Right atrium auricular region (tissue), 2 donors: ENCODE data around the gene ZNF439. TPM values are rescaled to one million over a fixed set of nuclear protein-coding genes. Genes with fewer than 3 reads are reported as not detected.
"Not testable (repeated sequence)": the region's sequence is repeated elsewhere in the genome, so short reads cannot be mapped to it uniquely, and the experiment has no call there.

Experiments used
- DNase-seq: peaks from one replicate; pipeline ENCODE4 v3.0.0-alpha.2; 2019; ENCODE audit warnings: low spot score
- H3K27ac ChIP-seq, 2 donors: fragments of 200-600 bp; sonication (generic); 1 replicate in 1 of 2; 2 replicates in 1 of 2; pipeline ENCODE4 v1.5.1; 2016 to 2019
- H3K27me3 ChIP-seq, 2 donors: fragments of 200-600 bp; sonication (generic); one replicate each; pipeline versions ENCODE4 v1.5.1 to v1.6.0; 2017 to 2019
- H3K36me3 ChIP-seq: fragments of 200-600 bp; sonication (generic); one replicate; pipeline ENCODE4 v1.5.1; 2016
- H3K4me1 ChIP-seq, 2 donors: fragments of 200-600 bp; sonication (generic); one replicate each; pipeline versions ENCODE4 v1.5.1 to v1.6.0; 2017 to 2019
- H3K4me3 ChIP-seq, 2 donors: fragments of 200-600 bp; sonication (generic); 1 replicate in 1 of 2; 2 replicates in 1 of 2; pipeline ENCODE4 v1.5.1; 2017 to 2019; ENCODE audit warnings: mild to moderate bottlenecking in 1 of 2, moderate library complexity in 1 of 2
- H3K9me3 ChIP-seq, 2 donors: fragments of 200-600 bp; sonication (generic); one replicate each; pipeline ENCODE4 v1.5.1; 2019
- total RNA-seq, 2 donors: library from RNA; depleted of rRNA; stranded (reverse); fragments of >200 nt; gene quantifications; one replicate each; pipeline ENCODE4 v1.1.0, GENCODE V29; 2016
- TF ChIP-seq, protein P1 (sequence below), 2 donors: fragments of 200-600 bp; sonication (generic); IDR thresholded peaks; one replicate each; pipeline ENCODE4 v1.5.1; 2019; ENCODE audit warnings: antibody characterized with exemption in 2 of 2

Gene ZNF439
- total RNA-seq, 2 donors from 2014 or later, result 2.6 to 4.6 TPM

DNA sequence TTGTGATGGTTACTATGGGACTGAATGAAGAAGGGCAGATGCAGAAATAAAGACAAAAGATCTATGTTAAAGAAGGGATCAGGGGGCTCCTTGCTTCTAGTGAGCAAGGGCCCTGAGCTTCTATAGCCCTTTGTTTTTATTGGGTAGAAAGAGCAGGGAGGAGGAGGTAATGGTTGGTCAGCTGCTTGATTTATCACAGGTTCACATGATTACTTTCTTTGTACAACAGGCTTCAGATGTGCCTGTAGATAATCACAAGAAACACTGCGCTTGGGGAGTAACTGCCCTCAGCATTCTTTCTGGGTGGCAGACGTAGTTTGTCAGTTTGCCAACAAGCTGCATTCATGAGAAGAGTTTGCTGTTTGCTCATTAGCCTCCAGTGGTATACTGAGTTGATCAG lies 4.8 kb upstream of the ZNF439 start:
- TF ChIP-seq, protein P1, sequence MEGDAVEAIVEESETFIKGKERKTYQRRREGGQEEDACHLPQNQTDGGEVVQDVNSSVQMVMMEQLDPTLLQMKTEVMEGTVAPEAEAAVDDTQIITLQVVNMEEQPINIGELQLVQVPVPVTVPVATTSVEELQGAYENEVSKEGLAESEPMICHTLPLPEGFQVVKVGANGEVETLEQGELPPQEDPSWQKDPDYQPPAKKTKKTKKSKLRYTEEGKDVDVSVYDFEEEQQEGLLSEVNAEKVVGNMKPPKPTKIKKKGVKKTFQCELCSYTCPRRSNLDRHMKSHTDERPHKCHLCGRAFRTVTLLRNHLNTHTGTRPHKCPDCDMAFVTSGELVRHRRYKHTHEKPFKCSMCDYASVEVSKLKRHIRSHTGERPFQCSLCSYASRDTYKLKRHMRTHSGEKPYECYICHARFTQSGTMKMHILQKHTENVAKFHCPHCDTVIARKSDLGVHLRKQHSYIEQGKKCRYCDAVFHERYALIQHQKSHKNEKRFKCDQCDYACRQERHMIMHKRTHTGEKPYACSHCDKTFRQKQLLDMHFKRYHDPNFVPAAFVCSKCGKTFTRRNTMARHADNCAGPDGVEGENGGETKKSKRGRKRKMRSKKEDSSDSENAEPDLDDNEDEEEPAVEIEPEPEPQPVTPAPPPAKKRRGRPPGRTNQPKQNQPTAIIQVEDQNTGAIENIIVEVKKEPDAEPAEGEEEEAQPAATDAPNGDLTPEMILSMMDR (IDR thresholded peaks at IDR 0.05), result no peak
- no peaks in the 10 kb centered on the region for H3K36me3 ChIP-seq
- no peak overlapping the region for H3K4me3 ChIP-seq
- H3K27me3 ChIP-seq, result no peaks in the 10 kb centered on the region
- H3K9me3 ChIP-seq, result no peaks in the 10 kb centered on the region
- no peak for DNase-seq
- H3K27ac ChIP-seq, result no peak overlapping the region
- peaks cover 0 to 4% of the 10 kb centered on the region in 2 donors for H3K4me1 ChIP-seq

DNA sequence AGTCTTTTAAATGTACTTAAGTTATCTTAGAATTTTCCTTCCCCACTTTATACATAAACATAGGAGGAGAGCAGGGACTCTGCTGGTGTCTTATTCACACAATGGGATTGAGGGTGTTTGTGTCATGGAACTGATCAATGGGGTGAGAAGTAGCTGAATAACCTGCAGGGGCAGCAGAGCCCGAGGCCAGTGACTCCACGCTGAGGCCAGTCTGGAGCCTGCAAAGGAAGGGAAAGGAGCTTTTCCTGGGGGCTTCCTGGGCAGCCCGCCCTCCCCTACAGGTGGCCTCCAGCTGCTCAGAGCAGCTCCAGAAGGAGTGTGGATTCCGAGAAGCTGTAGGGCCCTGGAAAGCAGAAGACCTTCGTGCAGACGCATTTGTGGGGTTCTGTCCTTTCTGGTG lies 911 bp upstream of the ZNF439 start:
- H3K4me3 ChIP-seq, H3K9me3 ChIP-seq, H3K27me3 ChIP-seq, H3K36me3 ChIP-seq, H3K27ac ChIP-seq, DNase-seq: not testable (repeated sequence)
- peaks cover 0 to 13% of the 10 kb centered on the region in 2 donors for H3K4me1 ChIP-seq

DNA sequence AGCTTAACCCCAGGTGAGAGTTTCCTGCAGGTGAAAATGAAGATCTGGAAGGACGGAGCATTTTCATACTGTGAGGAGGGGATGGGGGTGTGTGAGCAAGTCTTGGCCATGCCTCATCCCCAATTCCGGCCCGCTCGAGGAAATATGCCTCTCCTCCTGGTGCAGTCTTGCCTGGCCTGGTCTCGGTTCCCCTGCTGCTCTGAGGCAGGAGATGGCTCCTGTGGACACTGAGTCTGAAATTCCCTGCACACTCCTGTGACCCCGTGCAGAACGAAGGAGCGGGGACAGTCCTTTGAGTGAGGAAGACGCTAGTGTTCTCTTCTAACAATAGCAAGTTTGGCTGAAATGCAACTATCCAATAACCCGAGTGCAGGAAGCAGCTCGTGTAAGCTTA lies 329 bp upstream of the ZNF439 start:
- no peak for DNase-seq
- Histone ChIP-seq H3K4me1 (peaks cover 0 to 13% of the 10 kb centered on the region in 2 donors), H3K27ac (peak overlapping the region in 1 of 2 donors; percentile 18), H3K27me3 (no peaks in the 10 kb centered on the region), H3K36me3 (no peaks in the 10 kb centered on the region), H3K9me3 (no peaks in the 10 kb centered on the region), H3K4me3 (peak overlapping the region; percentile 50 to 71)
- TF ChIP-seq, protein P1 (IDR thresholded peaks at IDR 0.05), result no peak

DNA sequence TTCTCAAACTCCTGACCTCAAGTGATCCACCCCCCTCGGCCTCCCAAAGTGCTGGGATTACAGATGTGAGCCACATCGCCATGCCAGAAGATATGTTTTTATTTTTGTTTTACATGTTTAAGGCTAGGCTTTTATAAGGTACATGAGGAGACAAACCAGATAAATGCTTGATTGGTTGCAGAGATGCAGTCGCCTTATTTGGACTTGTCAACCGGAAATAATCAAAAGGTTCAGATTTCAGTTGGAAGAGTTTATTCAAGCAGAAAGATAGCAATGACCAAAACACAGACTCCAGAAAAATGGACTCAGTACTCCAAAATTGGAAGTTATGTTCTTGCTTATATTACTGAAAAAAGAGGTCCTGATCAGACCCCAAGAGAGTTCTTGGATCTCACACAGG lies 1.8 kb downstream of the ZNF439 start:
- not testable (repeated sequence) for H3K36me3 ChIP-seq, H3K9me3 ChIP-seq, H3K27me3 ChIP-seq, H3K4me3 ChIP-seq, H3K27ac ChIP-seq, DNase-seq
- H3K4me1 ChIP-seq, result peaks cover 0 to 13% of the 10 kb centered on the region in 2 donors

DNA sequence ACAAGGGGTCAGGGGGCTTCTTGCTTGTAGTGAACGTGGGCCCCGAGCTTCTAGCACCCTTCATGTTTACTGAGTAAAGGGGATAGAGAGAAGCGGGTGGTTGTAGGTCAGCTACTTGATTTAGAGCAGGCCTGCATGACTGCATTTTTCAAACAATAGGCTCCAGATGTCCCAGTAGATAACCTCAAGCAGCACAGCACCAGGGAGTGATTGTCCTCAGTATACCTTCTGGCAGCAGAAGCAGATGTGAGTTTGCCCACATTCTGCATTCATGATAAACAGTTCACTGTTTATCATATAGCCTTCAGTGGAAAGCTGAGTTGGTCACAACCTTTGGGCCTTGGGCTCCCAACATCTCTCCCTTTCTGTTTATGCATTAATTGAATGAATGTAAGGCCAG lies 4.8 kb downstream of the ZNF439 start:
- Histone ChIP-seq H3K27me3 (no peaks in the 10 kb centered on the region), H3K9me3 (no peaks in the 10 kb centered on the region), H3K36me3 (no peaks in the 10 kb centered on the region), H3K4me1 (peaks cover 0 to 9% of the 10 kb centered on the region in 2 donors), H3K27ac (no peak overlapping the region), H3K4me3 (no peak overlapping the region)
- TF ChIP-seq, protein P1 (IDR thresholded peaks at IDR 0.05), result no peak
- DNase-seq, result no peak

DNA sequence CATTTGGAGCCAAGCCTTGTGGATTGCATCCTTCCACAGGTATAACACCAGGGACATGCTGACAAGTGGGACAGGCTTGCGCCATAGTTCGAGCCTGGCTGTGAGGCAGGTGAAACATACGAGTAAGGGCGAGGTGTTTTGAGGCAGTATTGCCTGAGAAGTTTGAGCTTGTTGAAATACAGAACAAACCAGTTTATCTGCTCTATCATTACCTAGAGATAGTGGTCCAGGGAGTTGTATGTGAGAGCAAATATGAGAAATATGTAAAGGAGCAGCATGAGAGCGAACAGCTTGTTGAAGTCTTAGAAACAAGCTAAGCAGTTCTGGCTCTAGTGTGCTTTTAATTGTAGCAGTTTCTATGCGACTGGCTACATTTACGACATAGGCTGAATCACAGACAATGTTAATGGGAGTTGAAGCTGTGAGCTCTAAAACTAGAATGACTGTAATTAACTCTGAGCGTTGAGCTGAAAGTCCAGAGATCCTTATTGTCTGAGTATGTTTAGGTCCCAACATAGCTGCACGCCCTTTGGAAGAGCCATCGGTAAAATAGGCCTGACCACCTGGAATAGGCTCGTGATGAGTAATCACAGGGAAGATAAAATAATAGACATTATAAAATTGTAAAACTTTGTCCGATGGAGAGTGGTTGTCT lies 8.2 kb downstream of the ZNF439 start:
- no peak for DNase-seq
- Histone ChIP-seq H3K27ac (no peak overlapping the region), H3K27me3 (no peaks in the 10 kb centered on the region), H3K9me3 (no peaks in the 10 kb centered on the region), H3K4me3 (no peak overlapping the region), H3K4me1 (no peaks in the 10 kb centered on the region), H3K36me3 (no peaks in the 10 kb centered on the region)
- TF ChIP-seq, protein P1 (IDR thresholded peaks at IDR 0.05), result no peak

DNA sequence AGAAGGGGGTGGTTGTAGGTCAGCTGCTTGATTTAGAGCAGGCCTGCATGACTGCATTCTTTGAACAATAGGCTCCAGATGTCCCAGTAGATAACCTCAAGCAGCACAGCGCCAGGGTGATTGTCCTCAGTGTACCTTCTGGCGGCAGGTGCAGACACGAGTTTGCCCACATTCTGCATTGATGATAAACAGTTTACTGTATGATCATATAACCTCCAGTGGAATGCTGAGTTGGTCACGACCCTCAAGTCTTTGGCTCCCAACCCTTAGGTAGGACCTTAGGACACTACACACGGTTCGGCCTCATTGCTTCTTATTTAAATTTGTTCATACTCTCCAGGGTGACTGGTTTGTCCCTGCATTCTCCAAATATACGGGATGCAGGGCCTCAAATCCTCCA lies 12.2 kb downstream of the ZNF439 start:
- no peak overlapping the region for H3K4me3 ChIP-seq
- H3K27me3 ChIP-seq, result no peaks in the 10 kb centered on the region
- H3K27ac ChIP-seq, result no peak overlapping the region
- H3K9me3 ChIP-seq, result no peaks in the 10 kb centered on the region
- no peak for DNase-seq
- TF ChIP-seq, protein P1 (IDR thresholded peaks at IDR 0.05), result no peak
- no peaks in the 10 kb centered on the region for H3K36me3 ChIP-seq
- H3K4me1 ChIP-seq, result no peaks in the 10 kb centered on the region
